Calu3 (cell line): ENCODE data around the gene PRPF38B. TPM values are rescaled to one million over a fixed set of nuclear protein-coding genes. Genes with fewer than 3 reads are reported as not detected.

Source experiments
- BruUV-seq: library from RNA; stranded (reverse); fragments of 400-500 nt; replicated peaks from 2 replicates; lab custom pipeline; 2021; lab: Mats Ljungman, UMichigan
- CTCF ChIA-PET: fragments of 300-600 bp; sonication (Branson Sonifier 250); formaldehyde crosslinking; loops from one replicate; lab custom pipeline; 2022; ENCODE audit warnings: antibody characterized with exemption; lab: Charles Lee
- DNase-seq: peaks from one replicate; pipeline ENCODE4 v3.0.0; 2022
- H3K27ac Mint-ChIP-seq: one replicate; pipeline ENCODE4 v1.8.0; 2022; ENCODE audit warnings: mixed read lengths; ENCODE audit not compliant: unreplicated experiment
- H3K27me3 Mint-ChIP-seq: one replicate; pipeline ENCODE4 v1.8.0; 2022; ENCODE audit warnings: mixed read lengths; ENCODE audit not compliant: unreplicated experiment
- H3K36me3 Mint-ChIP-seq: one replicate; pipeline ENCODE4 v1.8.0; 2022; ENCODE audit warnings: mild to moderate bottlenecking, moderate library complexity, mixed read lengths; ENCODE audit not compliant: insufficient read depth, unreplicated experiment
- H3K4me1 Mint-ChIP-seq: one replicate; pipeline ENCODE4 v1.8.0; 2022; ENCODE audit warnings: mild to moderate bottlenecking, low read depth, mixed read lengths; ENCODE audit not compliant: unreplicated experiment
- H3K4me3 Mint-ChIP-seq: one replicate; pipeline ENCODE4 v1.8.0; 2022; ENCODE audit warnings: mild to moderate bottlenecking, low read depth, moderate library complexity, mixed read lengths; ENCODE audit not compliant: unreplicated experiment
- H3K9me3 Mint-ChIP-seq: one replicate; pipeline ENCODE4 v1.8.0; 2022; ENCODE audit warnings: low read depth, mixed read lengths; ENCODE audit not compliant: unreplicated experiment
- CTCF ChIP-seq: fragments of 200-600 bp; IDR thresholded peaks from one replicate; pipeline ENCODE4 v1.8.0; 2022; ENCODE audit warnings: antibody characterized with exemption; ENCODE audit not compliant: unreplicated experiment
- intact Hi-C: fragments of 100-400 bp; cut with micrococcal nuclease; formaldehyde crosslinking; loops from one replicate; pipeline ENCODE4 v1.10.0; 2022; ENCODE audit not compliant: unreplicated experiment
- total RNA-seq: library from RNA; stranded (reverse); gene quantifications from 2 replicates; pipeline ENCODE4 v1.2.3, GENCODE V29; 2022

PRPF38B gene
- total RNA-seq, 1 experiment from 2014 or later = 47.6 TPM

DNA sequence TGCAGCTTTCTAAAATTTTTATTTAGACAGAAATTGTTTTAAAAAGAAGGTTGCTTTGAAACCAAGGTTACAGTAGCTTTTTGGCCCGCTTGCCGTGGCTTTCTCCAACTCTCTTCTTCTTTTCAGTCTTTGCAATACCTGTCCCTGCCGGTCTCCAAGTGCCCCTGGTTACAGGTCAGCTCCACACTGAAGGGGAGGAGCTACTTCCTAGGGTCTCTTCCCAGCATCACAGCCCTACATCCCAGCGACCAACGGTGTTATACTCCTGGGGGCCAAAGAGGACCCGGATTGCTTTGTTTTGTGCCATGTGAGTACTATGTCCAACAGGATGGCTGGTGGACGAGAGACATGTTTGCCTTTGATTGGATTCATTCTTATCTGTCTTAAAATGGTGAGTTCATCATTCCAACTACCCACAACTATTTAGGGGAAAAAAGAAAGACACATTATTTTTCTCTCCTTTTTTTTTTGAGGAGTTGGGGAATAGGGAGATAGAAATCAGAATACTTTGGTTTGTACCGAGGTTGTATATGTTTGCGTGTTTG lies 20.6 kb downstream of the PRPF38B start, which contains the start of gene FNDC7:
FNDC7 (plus strand) TSS at position 303 of the 545 bp plus-strand sequence; CDS start at position 329, 26 bp downstream.
- DNase-seq = no peak
- Mint-ChIP-seq H3K36me3 (no peaks in the 10 kb centered on the region), H3K4me3 (no peak within 1 kb of the TSS), H3K27me3 (no peaks in the 10 kb centered on the region), H3K4me1 (no peaks in the 10 kb centered on the region), H3K9me3 (no peaks in the 10 kb centered on the region), H3K27ac (no peak within 1 kb of the TSS)
- TF ChIP-seq CTCF = no peak
- CTCF ChIA-PET = no interaction called here
- intact Hi-C loops = no loop called here
- no TSS peak for BruUV-seq

GRCh38 chr1:108715932-108716331 lies 23.8 kb downstream of the PRPF38B start:
- no peak for TF ChIP-seq CTCF
- H3K36me3 Mint-ChIP-seq = no peaks in the 10 kb centered on the region
- H3K9me3 Mint-ChIP-seq = no peaks in the 10 kb centered on the region
- no TSS peak for BruUV-seq
- CTCF ChIA-PET = no interaction called here
- H3K4me1 Mint-ChIP-seq = peaks cover 14% of the 10 kb centered on the region
- no peak overlapping the region for H3K27ac Mint-ChIP-seq
- intact Hi-C loops = no loop called here
- no peak overlapping the region for H3K4me3 Mint-ChIP-seq
- no peaks in the 10 kb centered on the region for H3K27me3 Mint-ChIP-seq
- no peak for DNase-seq

DNA sequence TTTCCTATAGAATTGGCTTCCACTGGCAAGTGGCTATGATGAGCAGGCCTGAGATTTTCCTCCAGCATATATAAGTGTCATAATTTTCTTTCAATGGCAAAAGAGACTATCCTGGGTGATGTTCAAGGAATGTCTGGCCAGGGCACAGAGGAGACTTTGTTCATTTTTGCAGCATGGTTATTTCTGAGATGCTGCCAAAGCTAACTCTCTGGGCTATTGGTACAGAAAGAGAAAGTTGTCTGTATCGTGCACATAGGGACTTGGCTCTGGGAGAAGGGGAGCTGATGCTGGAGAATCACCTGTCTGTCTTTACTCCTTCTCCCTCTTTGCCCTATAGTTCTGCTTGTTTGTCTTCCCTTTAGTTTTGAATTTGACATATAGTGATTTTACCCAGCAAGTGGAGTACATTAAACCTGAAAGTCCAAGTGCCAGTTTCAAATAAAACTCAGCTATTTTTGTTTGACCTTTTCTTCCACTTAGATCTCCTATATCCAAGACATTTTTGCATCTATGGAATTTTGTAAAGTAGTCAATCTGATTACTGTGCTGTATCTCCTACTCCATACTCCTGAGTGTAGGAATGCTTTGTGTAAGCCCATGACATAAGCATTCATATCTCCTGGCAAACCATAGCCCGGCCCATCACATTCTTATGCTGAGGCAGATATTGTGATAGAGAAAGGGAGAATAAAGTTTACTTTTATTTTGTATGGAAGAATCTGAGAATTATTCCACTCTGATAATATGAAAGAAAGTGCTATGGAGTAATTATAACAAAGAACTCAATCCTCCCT lies 24.5 kb downstream of the PRPF38B start:
- no peak for TF ChIP-seq CTCF
- no peak overlapping the region for H3K4me3 Mint-ChIP-seq
- CTCF ChIA-PET = no interaction called here

DNA sequence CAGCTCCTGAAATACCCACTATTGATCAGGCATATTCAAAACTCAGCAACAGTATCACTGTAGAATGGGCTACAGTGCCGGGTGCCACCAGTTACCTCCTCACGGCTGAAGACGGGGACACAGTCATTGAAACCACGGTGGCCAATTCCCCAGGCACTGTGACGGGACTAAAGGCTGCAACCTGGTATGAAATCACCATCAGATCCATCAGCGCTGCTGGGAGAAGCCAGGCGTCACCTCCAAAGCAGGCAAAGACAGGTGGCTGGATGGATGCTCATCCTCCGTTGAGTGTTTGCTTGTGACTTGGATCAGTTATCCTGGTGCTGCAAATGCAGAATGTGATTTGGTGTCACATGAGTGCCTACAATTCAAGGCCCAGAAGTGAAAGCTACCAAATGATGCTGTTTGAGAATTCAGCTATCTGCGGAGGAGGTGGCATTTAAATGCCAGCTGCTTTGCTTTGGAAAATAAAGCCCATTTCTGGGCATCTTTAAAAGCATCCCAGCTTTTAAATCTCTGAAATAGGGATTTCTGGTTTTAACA lies 25.7 kb downstream of the PRPF38B start:
- peaks cover 14% of the 10 kb centered on the region for H3K4me1 Mint-ChIP-seq
- H3K4me3 Mint-ChIP-seq = no peak overlapping the region
- no peaks in the 10 kb centered on the region for H3K27me3 Mint-ChIP-seq
- DNase-seq = no peak
- TF ChIP-seq CTCF = no peak
- H3K27ac Mint-ChIP-seq = no peak overlapping the region
- CTCF ChIA-PET = interaction anchor here (0.6 kb wide), 1 partner anchor 250 kb away, joined by 4 read pairs; no protein-coding TSS in a partner anchor
- H3K36me3 Mint-ChIP-seq = no peaks in the 10 kb centered on the region
- no peaks in the 10 kb centered on the region for H3K9me3 Mint-ChIP-seq
- no TSS peak for BruUV-seq
- intact Hi-C loops = no loop called here

More for the DNA sequence above, 24.5 kb downstream of the PRPF38B start:
- DNase-seq = no peak
- BruUV-seq = no TSS peak
- peaks cover 14% of the 10 kb centered on the region for H3K4me1 Mint-ChIP-seq
- no peaks in the 10 kb centered on the region for H3K9me3 Mint-ChIP-seq
- no peaks in the 10 kb centered on the region for H3K36me3 Mint-ChIP-seq
- intact Hi-C loops = no loop called here
- no peak overlapping the region for H3K27ac Mint-ChIP-seq
- H3K27me3 Mint-ChIP-seq = no peaks in the 10 kb centered on the region
